ES-I3 (cell line): ENCODE results near the gene LUZP1.
"Not testable (repeated sequence)": the region's sequence is repeated elsewhere in the genome, so short reads cannot be mapped to it uniquely, and the experiment has no call there.

Source experiments
- H3K36me3 ChIP-seq: 2 replicates; pipeline ENCODE4 v1.6.1; 2013; ENCODE audit warnings: mild to moderate bottlenecking, low read length, control low read depth, moderate library complexity; ENCODE audit not compliant: insufficient read depth
- H3K4me1 ChIP-seq: 2 replicates; pipeline ENCODE4 v1.6.1; 2013; ENCODE audit warnings: mild to moderate bottlenecking, control low read depth, low read length; ENCODE audit not compliant: insufficient read depth
- H3K9ac ChIP-seq: 2 replicates; pipeline ENCODE4 v1.6.1; 2013; ENCODE audit warnings: low read depth, mild to moderate bottlenecking, low read length, moderate library complexity
- H3K9me3 ChIP-seq: 2 replicates; pipeline ENCODE4 v1.6.1; 2013; ENCODE audit warnings: mild to moderate bottlenecking, low read length, moderate library complexity; ENCODE audit not compliant: control insufficient read depth, insufficient read depth

Gene LUZP1

GRCh38 chr1:23198373-23198772, 29.7 kb upstream of the LUZP1 start:
- Histone ChIP-seq H3K36me3 (no peaks in the 10 kb centered on the region), H3K9ac (no peak overlapping the region), H3K4me1 (peaks cover 5% of the 10 kb centered on the region; the same call in 1 of the 2 replicates), H3K9me3 (no peaks in the 10 kb centered on the region)

- H3K4me1 ChIP-seq, result peaks cover 5% of the 10 kb centered on the region; the same call in 1 of the 2 replicates
- H3K9me3 ChIP-seq, result no peaks in the 10 kb centered on the region
- H3K9ac ChIP-seq, result no peak overlapping the region
- no peaks in the 10 kb centered on the region for H3K36me3 ChIP-seq
Observed at GRCh38 chr1:23196627-23197328, 28.1 kb upstream of the LUZP1 start.

GRCh38 chr1:23194119-23194984, 25.7 kb upstream of the LUZP1 start:
- Histone ChIP-seq H3K9ac (no peak overlapping the region), H3K36me3 (no peaks in the 10 kb centered on the region), H3K4me1 (peaks cover 5% of the 10 kb centered on the region; the same call in 1 of the 2 replicates), H3K9me3 (no peaks in the 10 kb centered on the region)

- H3K36me3 ChIP-seq, result no peaks in the 10 kb centered on the region
- no peaks in the 10 kb centered on the region for H3K9me3 ChIP-seq
- H3K4me1 ChIP-seq, result peaks cover 10% of the 10 kb centered on the region; the same call in 1 of the 2 replicates
- H3K9ac ChIP-seq, result no peak overlapping the region
Observed at GRCh38 chr1:23193391-23194118, 24.9 kb upstream of the LUZP1 start.

- no peaks in the 10 kb centered on the region for H3K36me3 ChIP-seq
- peaks cover 7% of the 10 kb centered on the region; the same call in 1 of the 2 replicates for H3K4me1 ChIP-seq
- H3K9ac ChIP-seq, result no peak overlapping the region
- no peaks in the 10 kb centered on the region for H3K9me3 ChIP-seq
Observed at GRCh38 chr1:23191199-23191598, 22.5 kb upstream of the LUZP1 start.

- H3K36me3 ChIP-seq, H3K4me1 ChIP-seq, H3K9me3 ChIP-seq, H3K9ac ChIP-seq: not testable (repeated sequence)
Observed at GRCh38 chr1:23188936-23189452, 20.3 kb upstream of the LUZP1 start.

GRCh38 chr1:23188434-23188884, 19.8 kb upstream of the LUZP1 start:
- H3K4me1 ChIP-seq, result peaks cover 7% of the 10 kb centered on the region; the same call in 1 of the 2 replicates
- no peaks in the 10 kb centered on the region for H3K36me3 ChIP-seq
- no peak overlapping the region for H3K9ac ChIP-seq
- H3K9me3 ChIP-seq, result no peaks in the 10 kb centered on the region

GRCh38 chr1:23187637-23188036, 19.0 kb upstream of the LUZP1 start:
- no peaks in the 10 kb centered on the region for H3K9me3 ChIP-seq
- H3K4me1 ChIP-seq, result peaks cover 7% of the 10 kb centered on the region; the same call in 1 of the 2 replicates
- no peaks in the 10 kb centered on the region for H3K36me3 ChIP-seq
- no peak overlapping the region for H3K9ac ChIP-seq

- no peaks in the 10 kb centered on the region for H3K9me3 ChIP-seq
- peaks cover 7% of the 10 kb centered on the region; the same call in 1 of the 2 replicates for H3K4me1 ChIP-seq
- H3K36me3 ChIP-seq, result no peaks in the 10 kb centered on the region
- H3K9ac ChIP-seq, result no peak overlapping the region
Observed at GRCh38 chr1:23185381-23185780, 16.7 kb upstream of the LUZP1 start.

- H3K9me3 ChIP-seq, result no peaks in the 10 kb centered on the region
- H3K4me1 ChIP-seq, result peaks cover 7% of the 10 kb centered on the region; the same call in 1 of the 2 replicates
- peak overlapping the region; percentile 10; the same call in 1 of the 2 replicates for H3K9ac ChIP-seq
- H3K36me3 ChIP-seq, result no peaks in the 10 kb centered on the region
Observed at GRCh38 chr1:23184212-23184934, 15.7 kb upstream of the LUZP1 start.

- no peaks in the 10 kb centered on the region for H3K9me3 ChIP-seq
- no peaks in the 10 kb centered on the region for H3K36me3 ChIP-seq
- no peak overlapping the region for H3K9ac ChIP-seq
- H3K4me1 ChIP-seq, result peaks cover 3% of the 10 kb centered on the region; the same call in 1 of the 2 replicates
Observed at GRCh38 chr1:23179862-23180261, 11.2 kb upstream of the LUZP1 start.

GRCh38 chr1:23178950-23179349, 10.3 kb upstream of the LUZP1 start:
- H3K36me3 ChIP-seq, result no peaks in the 10 kb centered on the region
- peaks cover 3% of the 10 kb centered on the region; the same call in 1 of the 2 replicates for H3K4me1 ChIP-seq
- no peak overlapping the region for H3K9ac ChIP-seq
- H3K9me3 ChIP-seq, result no peaks in the 10 kb centered on the region

GRCh38 chr1:23178414-23178813, 9.8 kb upstream of the LUZP1 start:
- H3K36me3 ChIP-seq, result no peaks in the 10 kb centered on the region
- H3K9me3 ChIP-seq, result no peaks in the 10 kb centered on the region
- H3K4me1 ChIP-seq, result peaks cover 3% of the 10 kb centered on the region; the same call in 1 of the 2 replicates
- H3K9ac ChIP-seq, result no peak overlapping the region
